HepG2 (cell line): Measurements from ENCODE around the gene HCFC1R1. TPM values are rescaled to one million over a fixed set of nuclear protein-coding genes. Genes with fewer than 3 reads are reported as not detected.

Source experiments
- ATF4 ChIP-seq, 2 experiments: fragments of 450-650 bp in 1 of 2; sonication (generic) in 1 of 2; formaldehyde crosslinking; IDR thresholded peaks; 2 replicates each; pipeline versions ENCODE4 v1.5.0 to v1.8.0; 2020 to 2022; ENCODE audit warnings: mild to moderate bottlenecking in 1 of 2, missing genetic modification reagents in 1 of 2
- CTCF ChIP-seq: sonication (generic); formaldehyde crosslinking; IDR thresholded peaks from 2 replicates; pipeline ENCODE4 v1.5.0; 2020; ENCODE audit warnings: mild to moderate bottlenecking, missing genetic modification reagents, moderate library complexity
- HES4 ChIP-seq: sonication (generic); formaldehyde crosslinking; IDR thresholded peaks from 2 replicates; pipeline ENCODE4 v1.9.0; 2021; ENCODE audit warnings: mild to moderate bottlenecking, missing genetic modification reagents, borderline replicate concordance
- HNRNPL ChIP-seq: fragments of 200-400 bp; formaldehyde crosslinking; IDR thresholded peaks from 2 replicates; pipeline ENCODE4 v1.6.1; 2017; ENCODE audit warnings: mild to moderate bottlenecking, low read depth, low read length
- IKZF1 ChIP-seq: fragments of 450-650 bp; IDR thresholded peaks from 2 replicates; pipeline ENCODE4 v1.7.1; 2016
- IKZF4 ChIP-seq: sonication (generic); formaldehyde crosslinking; IDR thresholded peaks from 2 replicates; pipeline ENCODE4 v1.5.1; 2020; ENCODE audit warnings: borderline replicate concordance, mild to moderate bottlenecking, low read depth, missing genetic modification reagents; ENCODE audit errors: not compliant biosample characterization
- MED8 ChIP-seq: sonication (generic); formaldehyde crosslinking; IDR thresholded peaks from 2 replicates; pipeline ENCODE4 v1.8.1; 2023; ENCODE audit warnings: mild to moderate bottlenecking, missing genetic modification reagents; ENCODE audit not compliant: insufficient replicate concordance
- MEF2D ChIP-seq: sonication (generic); formaldehyde crosslinking; IDR thresholded peaks from 2 replicates; pipeline ENCODE4 v1.5.1; 2020; ENCODE audit warnings: mild to moderate bottlenecking, missing genetic modification reagents
- PTBP1 ChIP-seq: fragments of 200-400 bp; formaldehyde crosslinking; IDR thresholded peaks from 2 replicates; pipeline ENCODE4 v1.6.1; 2018; ENCODE audit warnings: low read length, low read depth; ENCODE audit not compliant: poor library complexity, severe bottlenecking
- ZBTB21 ChIP-seq: sonication (generic); formaldehyde crosslinking; IDR thresholded peaks from 2 replicates; pipeline ENCODE4 v1.4.0; 2020; ENCODE audit warnings: missing genetic modification reagents
- ZNF230 ChIP-seq: sonication (generic); formaldehyde crosslinking; IDR thresholded peaks from 2 replicates; pipeline ENCODE4 v1.4.0; 2020; ENCODE audit warnings: mild to moderate bottlenecking, missing genetic modification reagents
- ZNF260 ChIP-seq: sonication (generic); formaldehyde crosslinking; IDR thresholded peaks from 2 replicates; pipeline ENCODE4 v1.4.0; 2020; ENCODE audit warnings: missing genetic modification reagents, low read depth, mild to moderate bottlenecking, borderline replicate concordance
- ZNF275 ChIP-seq: sonication (generic); formaldehyde crosslinking; IDR thresholded peaks from 2 replicates; pipeline ENCODE4 v1.8.0; 2022; ENCODE audit warnings: missing genetic modification reagents, mild to moderate bottlenecking, inconsistent platforms, borderline replicate concordance
- ZNF569 ChIP-seq: sonication (generic); formaldehyde crosslinking; IDR thresholded peaks from 2 replicates; pipeline ENCODE4 v1.5.0; 2020; ENCODE audit warnings: mild to moderate bottlenecking, missing genetic modification reagents, moderate library complexity, borderline replicate concordance
- ZNF687 ChIP-seq: sonication (generic); formaldehyde crosslinking; IDR thresholded peaks from 2 replicates; pipeline ENCODE4 v1.5.1; 2020; ENCODE audit warnings: mild to moderate bottlenecking, missing genetic modification reagents, moderate library complexity
- ZNF720 ChIP-seq: sonication (generic); formaldehyde crosslinking; IDR thresholded peaks from 2 replicates; pipeline ENCODE4 v1.4.0; 2020; ENCODE audit warnings: missing genetic modification reagents
- ZNF800 ChIP-seq: sonication (generic); formaldehyde crosslinking; IDR thresholded peaks from 2 replicates; pipeline ENCODE4 v1.4.0; 2020; ENCODE audit warnings: missing genetic modification reagents
- ZSCAN31 ChIP-seq: sonication (generic); formaldehyde crosslinking; IDR thresholded peaks from 2 replicates; pipeline ENCODE4 v1.5.0; 2020; ENCODE audit warnings: low read depth, mild to moderate bottlenecking, missing genetic modification reagents
- polyA plus RNA-seq, 8 experiments: library from polyadenylated mRNA; depleted of rRNA in 3 of 8; stranded (reverse) in 7 of 8; unstranded in 1 of 8; fragments of >200 nt; fragmentation: Illumina TruSeq in 4 of 8; extraction: Trizol in 4 of 8; gene quantifications; 2 replicates each; pipeline versions ENCODE4 v1.2.1 to v1.2.3, GENCODE V29; 2011 to 2016; ENCODE audit warnings: low read depth in 4 of 8, missing spikeins in 1 of 8, mixed read lengths in 1 of 8; ENCODE audit not compliant: insufficient read depth in 1 of 8
- total RNA-seq, 5 experiments: library from RNA; depleted of rRNA; stranded (reverse); fragments of >200 nt; fragmentation: Illumina TruSeq; extraction: Trizol; gene quantifications; 2 replicates each; pipeline ENCODE4 v1.2.3, GENCODE V29; 2016; ENCODE audit warnings: low read depth in 1 of 5

The HCFC1R1 gene
- total and polyA plus RNA-seq, 2 of the 13 experiments (the other 11 are each of a cell fraction or from before 2014, with no cell fraction given) = 13.8 to 16.1 TPM

GRCh38 chr16:3020604-3021448 is 2.9 kb downstream of the HCFC1R1 start (continued):
- no peak for TF ChIP-seq ZSCAN31 (CRISPR knock-in tag)
- no peak for TF ChIP-seq ZNF275 (CRISPR knock-in tag)
- TF ChIP-seq CTCF (CRISPR knock-in tag) = no peak
- TF ChIP-seq MEF2D (CRISPR knock-in tag) = peak; percentile 94
- no peak for TF ChIP-seq ZNF720 (CRISPR knock-in tag)
- TF ChIP-seq ZNF800 = no peak; the same call in 1 of the 2 replicates
- TF ChIP-seq MED8 (CRISPR knock-in tag) = no peak
- peak; percentile 77 for TF ChIP-seq ZNF687 (CRISPR knock-in tag)
- TF ChIP-seq HES4 (CRISPR knock-in tag) = no peak
- TF ChIP-seq ATF4 (CRISPR knock-in tag; IDR thresholded peaks at IDR 0.05) = peak in 1 of 2 experiments; percentile 41; a peak in 1 of 4 replicates
- TF ChIP-seq ZNF230 (CRISPR knock-in tag) = no peak; the same call in 1 of the 2 replicates
- TF ChIP-seq IKZF1 = no peak
- TF ChIP-seq ZNF569 (CRISPR knock-in tag) = no peak
- 0 out of 2 replicates have a peak, but pooled peaks have one; percentile 8 for TF ChIP-seq ZBTB21 (CRISPR knock-in tag)
- peak; percentile 96 for TF ChIP-seq HNRNPL
- TF ChIP-seq PTBP1 = no peak
- no peak for TF ChIP-seq ZNF260 (CRISPR knock-in tag)
- TF ChIP-seq IKZF4 (CRISPR knock-in tag) = peak; percentile 8
